ENCODE results near the gene BTNL2. TPM values are rescaled to one million over a fixed set of nuclear protein-coding genes. Genes with fewer than 3 reads are reported as not detected.

Gene BTNL2
- polyA plus RNA-seq, 1 donor (not counting 4 experiments of a cell fraction or from before 2014, with no cell fraction given): not detected

DNA sequence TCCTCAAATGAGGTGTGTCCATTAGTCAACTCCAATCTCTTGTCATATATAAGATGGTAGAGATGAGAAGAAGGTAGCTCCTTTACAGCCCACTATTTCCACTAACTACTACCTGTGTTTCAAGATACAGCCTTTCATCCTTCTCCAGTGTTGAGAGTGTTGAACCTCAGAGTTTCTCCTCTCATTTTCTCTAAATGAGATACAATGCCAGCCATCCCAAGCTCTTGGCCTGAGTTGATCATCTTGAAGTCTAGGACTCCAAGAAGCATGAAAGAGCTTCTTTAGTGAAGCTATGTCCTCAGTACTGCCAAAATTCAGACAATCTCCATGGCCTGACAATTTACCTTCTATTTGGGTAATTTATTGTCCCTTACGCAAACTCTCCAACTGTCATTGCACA, 32.2 kb upstream of the BTNL2 start:
- H3K9me3 ChIP-seq (ENCODE audit: control insufficient read depth, low read depth, low read length): no peaks in the 10 kb centered on the region
- peaks cover 6% of the 10 kb centered on the region for H3K27me3 ChIP-seq (ENCODE audit: control insufficient read depth, extremely low read depth, insufficient read depth, low read length)
- no peak overlapping the region for H3K9ac ChIP-seq (ENCODE audit: control insufficient read depth, extremely low read depth, insufficient read depth, low read length)
- H2AFZ ChIP-seq (ENCODE audit: control insufficient read depth, low read length): no peak overlapping the region
- H3K4me1 ChIP-seq (ENCODE audit: control insufficient read depth, extremely low read depth, insufficient read depth, low read length): no peaks in the 10 kb centered on the region
- H3K4me3 ChIP-seq (ENCODE audit: control insufficient read depth in 2 of 3, extremely low read depth in 1 of 3, insufficient read depth in 2 of 3, low read depth in 1 of 3, low read length in 3 of 3): no peak overlapping the region
- dilution Hi-C loops (cut with MboI; ENCODE audit: extremely low pct_ligation_motif_present, low sequenced_read_pairs): no loop called here
- H3K36me3 ChIP-seq (ENCODE audit: control insufficient read depth in 2 of 2, extremely low read depth in 1 of 2, insufficient read depth in 2 of 2, low read length in 2 of 2): no peaks in the 10 kb centered on the region
- no peak overlapping the region for H3K4me2 ChIP-seq (ENCODE audit: control insufficient read depth, extremely low read depth, insufficient read depth, low read depth, low read length)
- TF ChIP-seq, protein P1, sequence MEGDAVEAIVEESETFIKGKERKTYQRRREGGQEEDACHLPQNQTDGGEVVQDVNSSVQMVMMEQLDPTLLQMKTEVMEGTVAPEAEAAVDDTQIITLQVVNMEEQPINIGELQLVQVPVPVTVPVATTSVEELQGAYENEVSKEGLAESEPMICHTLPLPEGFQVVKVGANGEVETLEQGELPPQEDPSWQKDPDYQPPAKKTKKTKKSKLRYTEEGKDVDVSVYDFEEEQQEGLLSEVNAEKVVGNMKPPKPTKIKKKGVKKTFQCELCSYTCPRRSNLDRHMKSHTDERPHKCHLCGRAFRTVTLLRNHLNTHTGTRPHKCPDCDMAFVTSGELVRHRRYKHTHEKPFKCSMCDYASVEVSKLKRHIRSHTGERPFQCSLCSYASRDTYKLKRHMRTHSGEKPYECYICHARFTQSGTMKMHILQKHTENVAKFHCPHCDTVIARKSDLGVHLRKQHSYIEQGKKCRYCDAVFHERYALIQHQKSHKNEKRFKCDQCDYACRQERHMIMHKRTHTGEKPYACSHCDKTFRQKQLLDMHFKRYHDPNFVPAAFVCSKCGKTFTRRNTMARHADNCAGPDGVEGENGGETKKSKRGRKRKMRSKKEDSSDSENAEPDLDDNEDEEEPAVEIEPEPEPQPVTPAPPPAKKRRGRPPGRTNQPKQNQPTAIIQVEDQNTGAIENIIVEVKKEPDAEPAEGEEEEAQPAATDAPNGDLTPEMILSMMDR (optimal IDR thresholded peaks at IDR 0.05 in 1 of 3, IDR thresholded peaks at IDR 0.05 in 1 of 3, conservative IDR thresholded peaks at IDR 0.05 in 1 of 3; ENCODE audit: extremely low read depth in 1 of 3, insufficient read depth in 2 of 3, low read length in 3 of 3): no peak
- TF ChIP-seq EZH2 (IDR thresholded peaks at IDR 0.05; ENCODE audit: low read length): no peak
- DNase-seq (ENCODE audit: low read depth, low spot score) (no peak), FAIRE-seq (no peak)
- no peak overlapping the region for H3K27ac ChIP-seq (ENCODE audit: control insufficient read depth, insufficient read depth, low read length)
- no peaks in the 10 kb centered on the region for H3K9me1 ChIP-seq (ENCODE audit: control insufficient read depth, extremely low read depth, insufficient read depth, low read length)
- no peaks in the 10 kb centered on the region for H4K20me1 ChIP-seq (ENCODE audit: control insufficient read depth, extremely low read depth, insufficient read depth, low read length)
- H3K79me2 ChIP-seq (ENCODE audit: control insufficient read depth, insufficient read depth, low read length): no peaks in the 10 kb centered on the region

DNA sequence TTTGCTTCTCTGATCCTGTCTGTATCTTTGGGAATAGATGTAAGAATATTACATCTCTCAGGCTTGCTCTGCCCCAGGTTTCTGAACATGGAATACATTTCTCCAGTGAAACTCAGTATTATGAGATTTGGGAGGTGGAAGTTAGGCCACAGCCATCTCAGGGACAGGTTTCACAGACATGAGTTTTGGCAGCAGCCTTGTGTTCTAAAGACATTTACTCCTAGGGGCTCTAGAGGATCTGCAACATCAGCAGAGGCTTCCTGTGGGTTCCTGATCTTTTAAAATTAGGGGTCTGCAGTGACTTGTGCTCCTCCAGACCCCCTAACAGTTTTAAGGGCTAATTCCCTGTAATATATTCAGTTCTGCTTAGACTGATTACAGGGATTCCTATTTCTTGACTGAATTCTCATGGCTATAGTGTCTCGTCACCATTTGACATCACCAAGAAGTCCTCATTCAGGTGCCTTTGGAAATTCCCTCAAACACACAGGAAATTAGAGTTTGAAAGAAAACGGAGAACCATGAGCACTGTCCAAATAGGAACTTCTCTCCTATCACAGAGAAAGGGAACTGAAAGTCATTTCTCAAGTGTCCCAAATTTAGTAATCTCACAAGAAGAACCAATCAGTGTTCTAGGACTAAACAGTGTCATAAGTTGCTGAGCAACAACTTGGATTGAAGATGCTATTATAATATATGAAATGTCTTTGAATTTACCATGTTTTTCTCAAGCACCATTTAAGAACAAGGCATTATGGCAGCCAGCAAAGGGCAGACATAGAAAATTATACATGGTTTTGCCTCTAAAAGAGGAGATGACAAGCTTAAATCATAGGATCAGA, 30.2 kb upstream of the BTNL2 start:
- dilution Hi-C loops (cut with MboI; ENCODE audit: extremely low pct_ligation_motif_present, low sequenced_read_pairs): no loop called here
- Histone ChIP-seq H3K79me2 (ENCODE audit: control insufficient read depth, insufficient read depth, low read length) (no peaks in the 10 kb centered on the region), H3K9me1 (ENCODE audit: control insufficient read depth, extremely low read depth, insufficient read depth, low read length) (no peaks in the 10 kb centered on the region), H3K36me3 (ENCODE audit: control insufficient read depth in 2 of 2, extremely low read depth in 1 of 2, insufficient read depth in 2 of 2, low read length in 2 of 2) (no peaks in the 10 kb centered on the region), H4K20me1 (ENCODE audit: control insufficient read depth, extremely low read depth, insufficient read depth, low read length) (no peaks in the 10 kb centered on the region), H3K9ac (ENCODE audit: control insufficient read depth, extremely low read depth, insufficient read depth, low read length) (no peak overlapping the region), H3K4me3 (ENCODE audit: control insufficient read depth in 2 of 3, extremely low read depth in 1 of 3, insufficient read depth in 2 of 3, low read depth in 1 of 3, low read length in 3 of 3) (no peak overlapping the region), H3K27ac (ENCODE audit: control insufficient read depth, insufficient read depth, low read length) (no peak overlapping the region), H3K9me3 (ENCODE audit: control insufficient read depth, low read depth, low read length) (no peaks in the 10 kb centered on the region), H3K4me2 (ENCODE audit: control insufficient read depth, extremely low read depth, insufficient read depth, low read depth, low read length) (no peak overlapping the region), H3K27me3 (ENCODE audit: control insufficient read depth, extremely low read depth, insufficient read depth, low read length) (peaks cover 6% of the 10 kb centered on the region), H2AFZ (ENCODE audit: control insufficient read depth, low read length) (no peak overlapping the region), H3K4me1 (ENCODE audit: control insufficient read depth, extremely low read depth, insufficient read depth, low read length) (no peaks in the 10 kb centered on the region)
- TF ChIP-seq EZH2 (IDR thresholded peaks at IDR 0.05; ENCODE audit: low read length): no peak
- FAIRE-seq (no peak), DNase-seq (ENCODE audit: low read depth, low spot score) (no peak)

Data from keratinocyte (primary cell).